Bone marrow (tissue), 2 donors: ENCODE data around the gene MORF4L1.
"Not testable (repeated sequence)": the region's sequence is repeated elsewhere in the genome, so short reads cannot be mapped to it uniquely, and the experiment has no call there.

Experiments used
- DNase-seq, 2 donors: peaks; one replicate each; lab custom pipeline; 2025; lab: John Stamatoyannopoulos, UW

The MORF4L1 gene

DNA sequence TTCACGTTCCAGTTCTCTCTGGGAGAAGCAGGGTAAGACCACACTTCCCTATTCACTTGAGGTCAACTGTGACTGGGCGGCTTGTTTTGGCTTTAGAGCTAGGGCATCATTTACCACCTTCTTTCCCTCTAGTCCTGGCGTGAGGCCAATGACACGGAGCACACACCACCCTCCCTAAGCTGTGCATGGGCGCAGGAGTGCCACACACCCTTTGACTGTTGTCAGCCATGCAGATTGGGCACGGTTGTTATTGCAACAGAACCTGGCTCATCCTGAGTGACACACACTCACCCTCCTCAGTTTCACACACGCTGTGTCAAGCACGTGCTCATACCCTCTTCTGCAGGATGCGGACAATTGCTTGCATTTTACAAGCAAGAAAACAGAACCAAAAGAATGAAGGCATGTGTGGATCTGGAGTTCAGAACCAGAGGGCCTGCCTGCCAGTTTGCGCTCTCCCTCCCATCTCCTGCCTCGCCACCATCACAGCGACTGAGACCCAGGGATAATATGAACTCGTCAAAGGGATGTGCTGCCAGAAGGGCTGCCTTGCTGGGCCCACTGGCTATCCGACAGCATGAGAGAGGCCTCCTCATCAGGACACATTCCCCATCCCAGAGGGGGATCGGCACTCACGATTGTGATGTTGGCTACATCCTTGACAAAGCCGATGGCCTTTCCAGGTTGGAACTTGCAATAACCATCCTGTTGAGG lies 54.5 kb downstream of the MORF4L1 start:
- DNase-seq, result no peak

DNA sequence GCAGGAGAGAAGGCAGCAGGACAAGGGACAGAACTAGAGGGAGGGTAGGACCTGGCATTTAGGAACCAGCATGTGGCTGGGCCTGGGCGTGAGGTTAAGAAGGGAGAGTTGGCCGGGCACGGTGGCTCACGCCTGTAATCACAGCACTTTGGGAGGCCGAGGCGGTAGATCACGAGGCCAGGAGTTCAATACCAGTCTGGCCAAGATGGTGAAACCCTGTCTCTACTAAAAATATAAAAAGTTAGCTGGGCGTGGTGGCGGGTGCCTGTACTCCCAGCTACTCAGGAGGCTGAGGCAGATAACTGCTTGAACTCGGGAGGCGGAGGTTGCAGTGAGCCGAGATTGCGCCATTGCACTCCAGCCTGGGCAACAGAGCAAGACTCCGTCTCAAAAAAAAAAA lies 55.5 kb downstream of the MORF4L1 start:
- not testable (repeated sequence) for DNase-seq

DNA sequence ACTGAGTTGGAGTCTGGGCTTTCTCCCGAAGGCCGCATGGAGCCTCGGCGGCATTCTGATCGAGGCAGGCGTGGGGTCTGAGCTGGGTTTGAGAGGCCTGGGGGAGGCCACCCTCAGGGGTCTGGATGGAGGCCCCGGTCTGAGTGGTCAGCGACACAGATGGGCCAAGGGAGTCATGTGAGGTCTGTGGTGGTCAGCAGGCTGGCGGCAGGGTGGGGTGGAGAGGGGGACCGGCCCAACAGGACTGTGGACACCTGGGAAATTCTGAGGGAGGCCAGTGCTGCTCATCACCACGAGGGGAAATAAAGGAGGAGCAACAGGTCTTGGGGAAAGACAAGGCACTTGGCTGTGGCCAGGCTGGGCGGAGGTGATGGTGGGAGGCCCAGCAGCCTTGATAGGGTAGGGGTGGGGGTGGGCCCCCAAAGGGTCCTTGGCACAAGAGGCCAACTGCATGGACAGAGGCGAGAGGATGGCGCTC lies 56.0 kb downstream of the MORF4L1 start:
- no peak for DNase-seq

DNA sequence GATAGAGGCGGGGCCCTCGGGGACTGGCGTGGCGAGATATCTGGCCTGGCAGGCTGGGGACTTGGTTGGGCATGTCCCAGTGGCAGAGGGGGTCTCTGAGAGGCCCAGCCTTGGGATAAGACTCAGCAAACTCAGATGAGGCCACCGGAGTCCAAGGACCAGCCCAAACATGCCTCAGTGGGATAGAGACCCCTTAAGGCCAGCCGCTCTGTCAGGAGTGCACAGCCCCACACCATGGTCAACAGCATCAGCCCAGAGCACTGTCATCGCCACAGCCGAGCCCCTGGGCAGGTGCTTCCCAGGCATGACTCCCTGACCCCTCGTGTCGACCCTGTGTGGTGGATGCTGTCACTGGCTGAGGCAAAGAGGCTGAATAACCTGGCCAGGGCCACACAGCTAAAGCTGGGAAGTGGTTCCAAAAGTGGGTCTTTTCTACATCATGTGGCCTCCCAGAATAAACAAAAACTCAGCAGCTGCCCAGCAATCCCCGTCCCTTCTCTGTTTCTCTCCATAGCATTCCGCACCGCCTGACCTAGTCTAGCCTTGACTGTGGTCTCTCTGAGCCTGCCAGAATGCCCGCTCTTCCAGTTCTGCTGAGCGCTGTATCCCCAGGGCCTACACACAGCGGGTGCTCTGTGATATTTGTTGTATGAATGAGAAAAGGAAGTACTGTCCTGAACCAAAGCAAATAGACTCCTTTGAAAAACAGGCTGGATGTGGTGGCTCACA lies 57.0 kb downstream of the MORF4L1 start:
- DNase-seq, result no peak

DNA sequence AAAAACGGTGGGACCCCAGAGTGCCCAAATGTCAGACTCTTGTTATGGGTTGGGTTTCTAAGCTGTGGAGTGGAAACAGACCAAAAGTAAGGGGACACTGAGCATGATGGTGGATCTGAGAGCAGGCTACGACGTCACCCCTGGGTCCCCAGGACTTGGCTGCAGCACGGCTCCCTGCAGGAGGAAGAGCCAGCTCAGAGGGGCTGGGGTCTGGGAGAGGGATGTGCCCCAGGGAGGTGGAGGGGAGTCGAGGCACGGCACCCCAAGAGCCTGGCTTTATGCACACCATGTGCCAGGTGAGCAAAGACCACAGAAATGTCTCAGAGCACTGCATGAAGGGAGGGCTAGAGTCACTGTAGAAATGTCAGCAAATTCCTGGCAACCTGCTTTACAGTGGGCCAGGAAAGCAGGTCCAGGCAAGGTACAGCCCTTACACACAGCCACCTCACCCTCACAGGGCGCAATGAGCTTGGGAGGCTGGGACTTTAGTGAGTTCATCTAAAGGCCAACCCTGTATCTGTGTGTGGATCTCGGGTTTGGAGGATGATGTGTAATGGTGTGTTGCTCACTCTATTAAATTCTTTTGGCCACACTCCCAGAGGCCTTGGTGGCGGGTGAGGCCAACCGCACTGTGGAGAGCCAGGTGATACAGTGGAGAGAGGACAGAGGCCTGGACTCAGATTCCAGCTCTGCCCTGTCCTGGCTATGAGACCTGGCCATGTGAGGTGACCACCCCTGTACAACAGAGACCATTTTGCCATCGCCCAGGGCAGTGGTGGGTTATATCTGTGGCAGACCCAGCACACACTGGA lies 58.1 kb downstream of the MORF4L1 start:
- DNase-seq, result no peak

DNA sequence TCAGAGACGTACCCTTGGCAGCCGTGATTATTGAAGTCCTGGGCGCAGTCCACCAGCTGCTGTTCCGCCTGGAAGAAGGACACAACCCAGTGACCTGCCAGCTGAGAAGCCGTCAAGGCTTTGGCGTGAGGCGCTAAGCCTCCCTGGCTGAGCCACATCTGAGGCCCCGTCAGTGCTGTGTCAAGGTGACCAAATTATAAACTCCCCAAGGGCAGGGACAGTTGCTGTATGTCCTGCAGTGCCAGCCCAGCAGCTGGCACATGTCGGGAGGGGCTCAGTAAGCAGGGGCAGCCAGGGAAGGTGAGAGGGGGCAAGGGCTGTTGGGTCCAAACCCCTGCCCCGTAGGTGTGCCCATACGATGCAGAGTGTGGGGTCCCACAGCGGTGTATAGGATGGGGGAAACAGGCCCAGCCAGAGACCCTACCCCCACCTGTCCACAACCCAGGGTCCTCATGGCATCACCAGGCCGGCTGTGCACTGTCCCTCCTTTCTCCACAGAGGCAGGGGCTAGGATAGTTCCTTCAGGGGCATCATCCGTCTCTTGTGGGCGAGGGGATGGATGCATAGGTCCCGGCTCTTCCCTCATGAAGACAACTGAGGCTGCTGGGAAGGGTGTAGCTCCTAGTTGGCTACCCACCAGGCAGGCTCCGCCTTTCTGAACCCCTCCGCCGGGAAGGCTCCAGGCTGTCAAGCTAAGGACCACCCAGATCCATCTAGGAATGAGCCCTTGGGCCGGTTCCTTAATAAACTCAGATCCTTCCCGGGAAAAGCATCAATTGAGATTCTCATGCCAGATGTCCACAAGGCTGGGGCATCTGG lies 59.0 kb downstream of the MORF4L1 start:
- no peak for DNase-seq

DNA sequence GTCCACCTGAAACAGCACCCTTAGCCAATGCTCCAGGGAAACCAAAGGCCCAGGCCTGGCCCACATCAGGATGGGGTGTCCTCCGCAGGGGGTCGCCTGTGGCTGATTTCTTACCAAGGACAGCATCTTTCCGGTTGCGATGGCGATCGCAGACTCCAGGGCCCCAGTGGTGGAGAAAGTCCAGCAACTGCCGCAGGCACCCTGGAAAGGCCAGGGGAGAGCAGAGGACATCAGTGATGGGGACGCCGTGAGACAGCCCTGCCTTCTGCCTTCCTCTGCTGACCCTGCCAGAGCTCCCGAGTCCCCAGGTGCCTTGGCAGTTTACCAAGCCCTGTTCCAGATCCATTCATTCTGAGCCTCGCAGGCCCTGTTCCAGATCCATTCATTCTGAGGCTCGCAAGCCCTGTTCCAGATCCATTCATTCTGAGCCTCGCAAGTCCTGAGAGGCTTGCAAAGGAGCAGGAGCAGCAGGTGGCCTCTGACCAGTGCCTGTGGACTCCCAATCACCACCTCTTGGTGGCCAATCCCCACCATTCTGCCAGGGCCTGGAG lies 59.6 kb downstream of the MORF4L1 start:
- DNase-seq, result no peak

DNA sequence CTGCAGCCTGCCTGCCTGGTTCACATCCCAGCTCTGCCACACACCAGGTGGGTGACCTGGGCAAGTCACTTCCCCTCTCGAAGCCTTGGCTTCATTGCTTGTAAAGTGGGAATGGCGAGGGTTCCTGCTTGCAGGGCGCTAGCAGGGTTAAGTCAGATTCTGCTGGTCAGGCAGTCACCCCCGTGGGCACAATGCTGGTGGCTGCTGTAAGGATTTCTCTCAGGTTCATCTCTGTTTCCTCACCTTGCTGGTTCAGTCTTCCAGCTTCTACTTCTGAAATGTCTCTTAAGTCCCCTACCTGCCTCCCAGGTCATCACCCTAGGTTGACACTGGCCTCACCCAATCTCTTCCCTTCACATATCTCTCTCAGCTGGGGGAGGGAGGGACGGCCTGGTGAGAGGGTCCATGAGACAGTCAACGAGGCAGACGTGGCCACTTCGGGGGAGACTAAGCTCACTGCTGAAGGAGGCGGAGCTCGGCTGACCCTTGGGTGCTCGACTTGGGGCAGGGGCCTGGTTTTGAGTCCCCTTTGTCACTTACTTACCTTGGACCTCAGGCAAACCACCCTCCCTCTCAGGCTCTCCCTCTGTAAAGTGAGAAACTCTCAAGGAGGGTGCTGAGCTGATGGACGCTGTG lies 60.6 kb downstream of the MORF4L1 start:
- no peak for DNase-seq

DNA sequence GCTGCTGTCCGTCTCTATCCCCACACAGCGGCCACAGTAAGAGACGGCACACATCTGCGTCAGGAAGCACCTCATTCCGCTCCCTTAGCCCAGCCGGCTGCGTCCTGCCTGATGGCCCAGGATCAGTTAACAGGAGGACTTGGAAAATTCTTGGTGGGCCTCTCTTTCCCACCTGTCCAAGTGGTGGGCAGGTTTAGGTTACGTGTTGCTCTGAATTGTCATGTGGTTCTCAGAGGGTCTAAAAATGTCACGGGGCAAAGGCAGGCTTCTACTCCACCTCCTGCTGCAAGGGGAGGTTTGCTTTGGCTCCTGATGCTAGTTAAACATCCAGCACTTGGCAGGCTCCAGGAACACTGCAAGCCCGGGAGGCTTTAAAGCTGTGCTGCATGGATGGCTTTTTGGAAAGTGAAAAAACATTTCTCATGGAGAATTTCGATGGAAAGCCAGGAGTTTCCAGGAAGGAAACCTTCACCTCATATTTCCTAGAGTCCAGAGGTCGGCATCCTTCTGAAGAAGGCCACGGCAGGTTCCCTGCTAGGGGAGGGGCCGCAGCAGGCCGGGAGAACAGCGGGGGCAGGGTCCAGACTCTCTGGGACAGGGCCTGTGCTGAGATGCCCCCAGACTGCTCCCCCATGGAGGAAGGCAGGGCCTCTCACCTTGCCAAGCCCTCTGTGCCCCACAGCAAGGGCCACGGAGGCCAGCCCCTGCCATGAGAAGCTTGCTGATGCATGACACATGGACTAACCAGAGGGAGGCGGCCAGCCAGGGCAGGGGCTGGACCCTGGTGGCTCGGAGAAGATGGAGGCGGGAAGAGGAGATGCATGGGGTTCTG lies 61.3 kb downstream of the MORF4L1 start:
- no peak for DNase-seq

DNA sequence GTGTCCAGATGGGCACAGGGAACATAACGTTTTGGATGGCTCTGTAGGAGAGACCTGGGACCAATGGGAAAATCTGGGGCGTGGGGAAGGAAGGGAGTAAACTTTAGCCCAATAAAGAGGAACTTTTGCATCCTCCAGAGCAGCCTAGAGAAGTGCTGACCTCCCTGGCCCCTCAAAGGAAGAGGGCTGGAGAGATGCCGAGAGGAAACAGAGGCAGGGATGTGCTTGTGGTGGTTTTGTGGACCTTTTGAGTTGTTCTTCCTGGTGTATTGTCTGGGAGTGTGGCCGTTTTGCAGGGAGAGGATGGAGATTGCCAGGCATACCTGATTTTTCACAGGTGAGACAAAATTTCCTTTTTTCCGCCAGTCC lies 61.9 kb downstream of the MORF4L1 start:
- DNase-seq, result no peak

DNA sequence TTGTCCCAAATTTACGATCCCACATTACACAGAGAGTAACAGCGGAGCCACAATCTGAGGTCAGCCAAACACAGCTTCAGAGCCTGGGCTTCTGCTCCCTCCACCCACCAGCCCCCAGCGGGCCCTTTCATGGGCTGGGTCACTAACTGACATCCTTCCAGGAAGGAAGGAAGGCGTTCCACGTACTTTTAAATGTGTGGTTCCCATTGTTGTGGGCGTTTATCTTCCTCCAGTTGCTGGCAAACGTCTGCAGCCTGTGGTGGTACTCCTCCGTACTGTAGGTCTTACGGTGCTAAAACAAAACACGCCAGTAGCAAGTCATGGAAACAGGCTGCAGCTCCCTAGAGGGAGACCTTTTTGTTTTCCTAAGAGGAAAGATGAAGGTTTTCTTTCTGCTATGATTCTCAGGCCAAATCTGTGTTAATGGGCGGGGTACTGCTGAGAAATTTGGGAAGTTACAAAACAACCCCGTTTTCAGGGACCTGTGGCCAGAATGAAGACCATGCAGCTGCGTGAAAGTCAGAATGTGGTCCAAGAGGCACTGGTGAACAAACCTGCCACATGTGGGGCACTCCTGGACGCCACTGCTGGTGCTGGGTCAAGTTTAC lies 64.5 kb downstream of the MORF4L1 start:
- no peak for DNase-seq

DNA sequence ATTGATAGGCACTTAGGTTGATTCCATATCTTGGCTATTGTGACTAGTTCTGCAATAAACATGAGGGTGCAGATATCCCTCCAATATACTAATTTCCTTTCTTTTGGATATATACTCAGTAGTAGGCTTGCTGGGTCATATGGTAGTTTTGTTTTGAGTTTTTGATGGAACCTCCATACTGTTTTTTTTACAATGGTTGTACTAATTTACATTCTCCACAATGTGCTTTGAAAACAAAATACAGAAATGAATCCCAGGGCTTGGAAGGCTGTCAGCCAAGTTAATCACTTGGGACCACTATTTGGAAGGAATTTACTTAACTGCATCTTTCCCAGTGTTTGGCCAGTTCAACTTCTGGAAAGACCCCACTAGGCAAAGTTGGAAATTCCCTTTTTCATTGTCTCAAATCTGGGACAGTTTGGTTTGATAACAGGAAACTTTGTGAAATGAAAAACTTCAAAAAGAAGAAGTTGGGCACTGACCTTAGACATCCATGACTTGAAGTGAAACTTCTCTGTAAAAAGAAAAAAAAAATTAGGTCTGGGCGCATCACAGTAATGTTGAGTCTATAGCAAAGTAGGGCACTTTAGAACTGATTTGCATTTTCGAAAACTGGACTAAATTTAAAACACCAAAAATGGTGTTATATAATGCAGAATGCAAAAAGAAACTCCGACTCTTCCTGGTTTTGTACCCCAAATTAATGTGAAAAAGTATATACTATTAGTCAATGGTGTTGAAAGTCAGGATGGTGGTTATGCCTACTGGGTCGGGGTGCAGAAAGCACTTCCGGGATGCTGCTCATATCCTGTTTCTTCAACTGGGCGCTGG lies 66.2 kb downstream of the MORF4L1 start:
- no peak for DNase-seq

DNA sequence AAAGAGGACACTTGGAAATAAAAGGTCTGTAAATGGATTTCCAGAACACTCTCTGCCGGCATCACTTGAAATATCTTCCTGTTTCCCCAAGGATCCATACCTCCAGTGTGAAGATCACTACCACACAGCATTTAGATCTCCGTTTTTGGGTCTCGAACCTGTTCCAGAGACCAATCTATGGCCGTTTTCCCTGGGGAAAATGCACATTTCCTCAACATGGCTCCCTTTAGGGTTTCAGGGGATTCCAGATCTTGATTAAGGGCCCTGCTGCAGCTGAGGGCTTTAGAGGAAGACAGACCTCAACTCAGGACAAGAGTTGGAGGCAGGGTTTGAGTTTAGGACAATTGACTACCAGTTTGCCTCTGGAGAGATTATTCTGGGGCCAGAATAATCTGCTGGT lies 70.1 kb downstream of the MORF4L1 start:
- no peak for DNase-seq

DNA sequence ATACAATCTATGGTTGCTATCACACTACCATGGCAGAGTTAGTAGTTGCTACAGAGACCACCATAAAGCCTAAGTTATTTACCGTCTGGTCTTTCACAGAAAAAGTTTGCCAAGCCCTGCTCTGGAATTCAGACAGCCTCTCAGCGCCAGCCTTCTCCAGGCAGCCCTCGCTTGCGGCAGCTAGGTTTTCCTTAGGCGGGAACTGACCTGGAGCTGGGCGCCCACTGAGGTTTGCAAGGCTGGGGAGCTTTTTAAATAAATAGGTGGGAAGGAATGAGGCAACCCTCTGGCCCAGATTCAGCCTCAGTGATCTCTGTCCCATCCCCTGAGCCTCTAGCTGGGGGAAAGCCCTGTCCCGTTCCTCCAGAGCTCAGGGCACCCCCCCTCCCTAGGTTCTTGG lies 71.0 kb downstream of the MORF4L1 start:
- DNase-seq, result no peak

DNA sequence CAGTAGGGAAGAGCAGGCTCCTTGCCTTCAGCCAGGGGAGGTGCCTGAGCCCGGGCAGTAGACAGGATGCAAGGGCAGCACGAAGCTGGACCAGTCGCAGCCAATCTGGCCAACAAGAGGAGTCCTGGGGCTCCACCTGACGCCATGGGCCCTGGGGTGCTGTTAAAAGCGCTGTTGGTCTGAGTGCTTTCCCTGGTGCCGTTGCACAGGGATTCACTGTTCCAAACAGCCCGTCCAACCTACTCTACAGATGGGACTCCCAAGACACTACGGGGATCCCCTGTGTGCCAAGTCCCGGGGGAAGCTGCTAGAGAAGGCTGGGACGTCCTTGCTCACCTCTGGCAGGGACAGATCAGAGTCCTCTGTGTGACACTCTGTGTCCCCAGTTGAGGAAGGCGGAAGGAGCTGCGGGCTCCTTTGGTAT lies 71.5 kb downstream of the MORF4L1 start:
- DNase-seq, result no peak

DNA sequence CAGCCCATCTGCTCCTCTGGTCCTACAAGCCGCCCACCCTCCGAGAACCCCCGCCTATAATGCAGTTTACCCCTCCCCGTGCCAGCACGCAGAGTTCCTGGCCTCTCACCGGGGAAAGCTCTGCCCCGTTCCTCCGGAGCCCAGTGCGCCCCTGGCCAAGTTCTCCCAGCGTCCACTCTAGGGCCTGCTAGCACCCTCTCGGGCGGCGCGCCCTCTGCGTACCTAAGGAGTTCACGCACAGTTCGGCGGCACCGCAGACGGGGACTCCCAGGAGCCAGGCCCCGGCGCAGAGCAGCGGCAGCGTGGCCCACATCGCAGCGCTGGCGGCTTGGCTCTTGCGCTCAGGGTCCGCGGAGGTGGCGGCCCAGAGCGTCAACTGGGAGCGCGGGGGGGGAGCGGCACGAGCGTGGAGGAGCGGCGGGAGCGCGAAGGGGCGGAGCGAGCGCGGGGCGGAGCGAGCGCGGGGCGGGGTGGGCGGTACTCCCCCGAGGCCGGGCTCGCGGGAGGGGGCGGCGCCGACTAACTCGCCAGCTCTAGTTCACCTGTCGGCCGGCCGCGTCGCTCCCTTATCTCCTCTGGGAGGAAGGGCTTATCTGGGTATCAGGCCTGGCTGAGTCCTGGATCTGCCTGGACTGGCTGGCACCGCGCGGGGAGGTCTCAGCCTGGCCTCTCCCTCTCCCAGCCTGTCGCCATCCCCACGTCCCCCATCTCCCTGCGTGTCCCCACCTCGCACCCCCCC lies 72.1 kb downstream of the MORF4L1 start, which contains the start of gene CTSH:
Gene CTSH (minus strand): TSS at position 378 of the 739 bp plus-strand sequence. CDS start 65 bp downstream, at position 313.
- peak in 1 of 2 donors; percentile 54 for DNase-seq

DNA sequence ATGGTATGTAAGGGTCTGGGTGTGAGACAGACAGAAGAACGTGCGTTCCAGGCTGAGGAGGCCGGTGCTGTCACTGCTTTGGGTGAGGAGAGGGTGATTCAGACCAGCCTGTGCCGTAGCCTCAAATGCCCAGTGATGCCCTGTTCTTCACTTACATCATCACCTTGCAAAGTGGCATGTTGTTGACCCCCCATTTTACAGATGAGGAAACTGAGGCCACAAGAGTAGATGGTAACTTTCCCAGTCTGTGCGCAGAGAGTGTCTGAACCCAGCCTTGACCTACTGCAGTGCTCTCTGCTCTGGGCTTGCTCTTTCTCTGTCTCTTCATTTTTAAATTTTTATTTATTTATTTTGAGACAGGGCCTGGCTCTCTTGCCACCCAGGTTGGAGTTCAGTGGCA lies 73.8 kb downstream of the MORF4L1 start:
- DNase-seq, result no peak

DNA sequence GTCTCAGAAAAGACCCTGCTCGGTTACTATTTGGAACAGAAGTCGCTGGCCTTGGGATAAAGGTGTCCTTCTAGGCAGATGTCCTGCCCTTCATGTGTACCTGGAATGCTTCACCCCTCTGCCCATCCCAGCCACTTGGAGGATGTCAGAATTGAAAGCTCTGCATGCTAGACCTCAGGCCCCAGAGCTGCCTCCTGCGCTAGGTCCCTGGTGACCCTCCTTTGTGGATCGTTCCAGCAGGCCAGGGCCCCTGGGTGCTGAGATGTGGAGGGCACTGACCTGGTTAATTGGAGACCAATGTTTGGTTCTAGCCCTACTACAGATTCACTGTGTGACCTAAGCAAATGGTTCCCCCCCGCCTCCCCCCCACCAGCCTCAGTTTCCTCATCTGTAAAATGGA lies 74.8 kb downstream of the MORF4L1 start:
- no peak for DNase-seq
